GM19240 (cell line): ENCODE results near the gene CDK11A.
"Not testable (repeated sequence)": the region's sequence is repeated elsewhere in the genome, so short reads cannot be mapped to it uniquely, and the experiment has no call there.

ENCODE experiments used
- DNase-seq: peaks from one replicate; pipeline ENCODE4 v3.0.0; 2011; ENCODE audit warnings: low spot score; ENCODE audit not compliant: insufficient read length

CDK11A gene

DNA sequence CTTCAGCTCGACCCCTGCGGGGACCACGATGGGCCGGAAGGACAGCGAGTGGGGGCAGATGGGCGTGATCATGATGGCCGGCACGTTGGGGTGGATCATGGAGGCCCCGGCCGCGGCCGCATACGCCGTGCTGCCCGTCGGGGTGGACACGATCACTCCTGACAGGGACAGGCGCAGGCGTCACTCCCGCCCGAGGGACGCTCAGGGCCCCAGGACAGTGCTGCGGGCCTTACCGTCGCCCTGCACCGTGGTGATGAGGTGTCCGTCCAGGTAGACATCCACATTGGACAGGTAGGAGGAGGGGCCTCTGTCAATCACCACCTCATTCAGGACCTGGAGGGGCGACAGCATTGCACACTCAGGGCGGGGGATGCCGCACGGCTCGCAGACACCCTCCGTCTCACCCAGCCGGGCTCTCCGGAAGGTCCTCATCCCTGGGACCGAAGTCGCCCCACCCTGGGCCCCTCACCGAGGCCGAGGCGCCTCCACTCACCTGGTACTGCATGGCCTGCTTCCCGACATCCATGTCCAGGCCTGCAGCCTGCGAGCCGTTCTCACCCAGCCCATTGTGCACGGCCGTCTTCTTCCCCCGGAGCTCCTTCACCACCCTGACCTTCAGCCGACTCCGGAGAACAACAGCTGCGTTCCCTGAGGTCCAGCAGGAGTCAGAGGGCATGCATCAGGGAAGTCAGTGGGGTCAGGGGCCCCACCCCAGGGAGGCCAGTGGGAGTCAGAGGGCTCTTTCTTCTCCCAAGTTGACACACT, 30.1 kb upstream of the CDK11A start:
- no peak for DNase-seq

DNA sequence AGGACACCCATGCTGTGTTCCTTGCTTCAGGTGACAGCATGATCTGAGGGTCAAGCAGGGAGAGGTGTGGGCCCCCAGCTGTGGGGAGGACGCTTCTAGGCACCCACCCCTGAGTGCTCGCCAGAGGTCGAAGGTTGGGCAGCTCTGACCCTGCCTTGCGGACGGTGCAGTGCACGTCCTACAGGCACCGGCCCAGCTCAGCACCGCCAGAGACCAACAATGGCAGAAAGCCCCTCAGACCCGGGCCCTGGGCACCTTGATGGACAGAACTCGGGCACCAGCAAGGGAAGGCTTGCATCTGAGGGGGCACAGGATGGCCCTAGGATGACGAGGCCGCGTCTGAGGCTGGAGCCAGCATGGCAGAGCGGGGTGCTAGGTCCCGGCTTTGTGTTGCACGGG, 29.4 kb upstream of the CDK11A start:
- no peak for DNase-seq

DNA sequence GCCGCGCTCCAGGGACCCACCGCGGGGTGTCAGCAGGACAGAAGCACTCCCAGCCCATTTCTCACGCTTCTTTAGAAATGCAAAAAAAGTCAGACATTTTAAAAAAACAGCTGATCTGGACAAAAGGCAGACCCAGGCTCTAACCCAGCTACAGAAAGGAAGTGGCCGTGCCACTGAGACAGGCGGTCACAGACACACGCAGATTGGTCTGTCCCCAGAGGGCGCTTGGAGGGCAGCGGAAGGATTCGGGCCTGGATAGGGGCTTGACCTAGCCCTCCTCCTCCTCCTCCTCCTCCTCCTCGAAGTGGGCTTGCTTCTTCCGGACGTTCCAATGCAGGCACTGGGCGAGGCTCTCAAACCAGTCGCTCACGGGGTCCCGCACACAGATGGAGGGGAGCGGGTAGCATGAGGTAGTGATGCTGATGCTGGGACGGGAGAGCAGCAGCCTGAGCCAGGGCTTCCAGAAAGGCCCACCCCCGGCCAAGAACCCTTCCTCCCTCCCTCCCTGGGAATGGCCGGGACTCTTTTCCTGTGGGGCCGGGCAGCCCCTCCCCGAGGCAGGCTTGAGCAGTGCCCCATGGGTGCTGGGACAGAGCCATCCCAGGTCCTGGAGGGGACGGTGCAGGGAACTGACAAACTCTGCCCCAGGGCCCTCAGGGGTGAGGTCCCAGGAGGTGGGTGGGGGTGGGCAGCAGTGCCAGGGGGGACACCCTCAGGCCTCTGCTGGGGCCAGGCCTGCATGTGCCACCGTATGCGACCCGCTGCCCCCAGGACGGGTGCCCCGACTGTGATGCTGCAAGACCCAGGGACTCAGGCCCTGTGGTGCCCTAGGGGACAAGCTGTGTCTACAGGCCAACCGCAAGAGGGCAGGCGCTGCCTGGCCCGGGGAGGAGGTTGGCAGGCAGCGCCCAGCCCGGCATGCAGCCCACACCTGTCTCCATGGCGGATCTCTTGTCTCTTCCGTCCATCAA, 28.8 kb upstream of the CDK11A start:
- DNase-seq: no peak

DNA sequence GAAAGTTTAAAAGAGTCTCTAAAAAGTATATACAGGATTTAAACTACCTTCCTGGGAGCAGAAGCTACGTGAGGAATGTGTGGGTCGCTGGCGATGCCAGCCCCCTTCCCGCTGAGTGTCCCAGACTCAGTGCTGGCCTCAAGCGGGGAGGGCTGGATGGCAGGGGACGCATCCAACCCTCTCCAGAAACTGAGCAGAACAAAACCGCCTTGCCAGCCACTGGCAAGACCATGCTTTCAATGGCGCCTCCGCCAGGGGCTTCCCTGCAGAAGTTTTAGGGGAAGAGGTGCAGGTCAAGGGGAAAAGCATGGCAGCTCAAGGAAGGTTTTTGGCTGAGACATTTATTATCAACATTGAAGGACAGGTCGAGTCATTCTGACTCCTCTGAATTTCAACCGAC, 28.0 kb upstream of the CDK11A start:
- no peak for DNase-seq

DNA sequence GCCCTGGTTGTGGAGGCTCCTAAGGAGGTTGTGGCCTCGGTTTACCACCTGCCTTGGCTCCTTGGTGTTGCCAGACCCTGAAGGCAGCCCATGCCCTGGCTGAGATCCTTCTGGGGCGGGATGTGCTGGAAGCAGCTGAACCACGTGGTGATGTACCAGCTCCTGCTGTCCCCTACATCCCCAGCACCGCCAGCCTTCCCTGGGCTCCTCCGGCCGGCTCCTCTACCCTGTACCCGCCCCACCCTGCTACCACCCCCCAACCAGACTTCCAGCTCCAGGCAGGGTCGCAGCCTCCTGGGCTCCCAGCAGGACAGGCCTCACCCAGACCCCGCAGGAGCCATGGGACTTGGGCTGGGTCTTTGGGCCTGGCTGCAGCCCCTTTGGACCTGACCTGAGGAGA, 25.8 kb upstream of the CDK11A start:
- not testable (repeated sequence) for DNase-seq

DNA sequence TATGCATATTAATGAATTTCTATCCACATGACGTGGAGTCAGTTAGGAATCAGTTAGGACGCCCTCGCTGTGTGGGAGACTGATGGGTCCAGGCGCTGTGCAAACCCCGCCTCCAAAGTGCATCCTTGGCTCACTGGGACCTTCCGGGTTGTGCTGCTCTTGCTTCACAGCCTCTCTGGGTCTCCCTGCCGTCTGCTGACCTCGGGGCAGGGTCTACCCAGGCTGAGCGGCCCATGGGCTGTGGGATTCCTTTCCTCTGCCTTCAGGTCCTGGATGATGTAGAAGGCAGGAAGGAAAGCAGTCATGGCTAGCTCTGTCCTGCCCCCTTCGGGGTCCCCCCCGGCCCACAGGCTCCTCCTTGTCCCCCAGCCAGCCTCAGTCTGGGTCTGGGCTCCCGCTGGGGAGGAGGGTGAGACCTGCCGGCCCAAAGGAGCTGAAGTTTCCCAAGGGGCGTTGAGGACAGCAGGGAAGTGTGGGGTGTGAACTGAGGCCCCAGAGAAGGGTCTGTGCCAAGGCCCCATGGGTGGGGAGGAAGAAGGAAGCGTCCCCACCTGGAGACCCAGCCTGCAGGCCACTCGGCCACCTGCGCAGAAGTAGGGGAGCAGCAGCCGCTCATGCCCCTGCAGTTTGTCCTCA, 24.6 kb upstream of the CDK11A start:
- DNase-seq: no peak

DNA sequence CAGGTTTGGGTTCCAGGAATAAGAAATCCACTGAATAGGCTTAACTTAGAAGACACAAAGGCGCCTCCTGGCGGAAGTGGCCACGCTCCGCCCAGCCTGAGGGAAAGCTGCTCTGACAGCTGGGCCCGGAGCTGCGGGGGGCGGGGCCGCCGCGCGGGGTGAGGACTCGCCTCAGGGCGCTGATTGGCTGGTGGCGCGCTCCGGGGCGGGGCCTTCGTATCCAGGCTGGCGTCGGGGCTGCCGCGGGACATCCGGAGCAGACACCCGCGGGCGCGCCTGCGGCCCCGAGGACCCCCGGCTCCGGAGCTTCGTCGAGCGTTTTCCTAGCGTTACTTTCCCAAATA, 22.4 kb upstream of the CDK11A start:
- not testable (repeated sequence) for DNase-seq

DNA sequence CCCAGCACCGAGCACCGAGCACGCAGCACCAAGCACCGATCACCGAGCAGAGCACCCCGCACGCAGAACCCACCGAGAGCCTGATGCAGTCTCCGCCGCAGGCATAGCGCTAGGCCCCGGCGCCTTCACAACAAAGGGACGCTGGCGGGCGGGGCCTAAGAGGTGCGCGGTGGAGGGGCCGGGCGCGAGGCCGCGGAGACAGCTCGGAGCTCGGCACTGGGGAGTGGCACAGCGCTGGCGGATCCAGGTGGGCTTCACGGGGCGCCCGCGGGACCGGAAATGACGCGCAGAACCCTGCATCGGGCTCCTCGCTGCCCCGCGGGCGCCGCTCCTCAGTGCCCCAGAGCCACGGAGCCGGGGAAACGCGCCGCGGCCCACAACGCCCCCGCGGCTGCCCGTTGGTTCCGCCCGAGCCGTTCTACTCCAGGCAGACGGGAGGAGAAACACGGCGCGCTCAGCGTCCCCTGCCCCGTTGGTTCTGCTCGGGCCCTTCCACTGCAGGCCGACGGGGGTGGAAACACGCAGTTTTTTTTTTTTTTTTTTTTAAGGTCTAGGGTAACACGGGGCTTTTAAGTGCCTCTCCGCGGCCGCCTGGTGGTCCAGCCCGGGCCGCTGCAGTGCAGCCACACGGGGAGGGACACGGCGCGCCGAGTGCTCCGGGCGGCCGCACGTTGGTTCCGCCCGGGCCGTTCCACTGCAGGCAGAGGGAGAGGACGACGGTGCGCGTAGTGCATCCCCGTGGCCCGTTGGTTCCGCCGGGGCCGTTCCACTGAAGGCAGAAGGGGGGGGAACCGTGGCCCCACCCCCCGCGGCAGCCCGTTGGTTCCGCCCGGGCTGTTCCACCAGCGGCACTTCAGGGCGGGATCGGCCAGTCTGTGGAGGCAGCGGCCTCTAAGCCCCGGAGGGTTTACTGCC, 21.8 kb upstream of the CDK11A start:
- DNase-seq: not testable (repeated sequence)

DNA sequence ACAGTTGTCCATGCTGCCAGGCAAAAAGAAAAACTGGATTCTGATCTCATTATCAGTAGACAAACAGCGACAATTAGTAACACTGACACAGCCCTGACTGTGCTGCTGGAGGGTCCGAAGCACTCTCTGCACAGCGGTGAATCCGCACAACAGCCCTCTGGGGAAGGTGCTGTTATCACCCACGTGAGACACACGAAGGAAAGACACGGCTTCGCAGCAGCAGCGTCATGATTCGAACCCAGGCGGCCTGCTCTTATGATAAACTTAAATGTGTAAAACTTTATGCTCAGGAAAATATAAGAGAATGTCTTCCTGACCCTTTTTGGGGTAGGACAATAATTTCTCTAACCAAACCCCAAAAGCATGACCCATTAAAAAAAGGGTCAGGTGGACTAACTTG, 18.4 kb upstream of the CDK11A start:
- not testable (repeated sequence) for DNase-seq

DNA sequence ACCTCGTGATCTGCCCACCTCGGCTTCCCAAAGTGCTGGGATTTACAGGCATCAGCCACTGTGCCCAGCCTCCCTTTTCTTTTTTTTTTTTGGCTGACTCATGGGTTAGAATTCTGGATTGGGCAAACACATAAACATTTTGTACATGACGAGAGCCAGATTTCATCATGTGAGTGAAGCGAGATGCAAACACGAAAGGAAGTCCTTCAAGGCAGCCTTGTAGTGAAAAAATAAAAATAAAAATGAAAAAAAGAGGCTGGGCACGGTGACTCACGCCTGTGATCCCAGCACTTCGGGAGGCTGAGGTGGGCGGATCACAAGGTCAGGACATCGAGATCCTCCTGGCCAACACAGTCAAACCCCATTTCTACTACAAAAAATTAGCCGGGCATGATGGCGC, 16.9 kb upstream of the CDK11A start:
- DNase-seq: not testable (repeated sequence)

DNA sequence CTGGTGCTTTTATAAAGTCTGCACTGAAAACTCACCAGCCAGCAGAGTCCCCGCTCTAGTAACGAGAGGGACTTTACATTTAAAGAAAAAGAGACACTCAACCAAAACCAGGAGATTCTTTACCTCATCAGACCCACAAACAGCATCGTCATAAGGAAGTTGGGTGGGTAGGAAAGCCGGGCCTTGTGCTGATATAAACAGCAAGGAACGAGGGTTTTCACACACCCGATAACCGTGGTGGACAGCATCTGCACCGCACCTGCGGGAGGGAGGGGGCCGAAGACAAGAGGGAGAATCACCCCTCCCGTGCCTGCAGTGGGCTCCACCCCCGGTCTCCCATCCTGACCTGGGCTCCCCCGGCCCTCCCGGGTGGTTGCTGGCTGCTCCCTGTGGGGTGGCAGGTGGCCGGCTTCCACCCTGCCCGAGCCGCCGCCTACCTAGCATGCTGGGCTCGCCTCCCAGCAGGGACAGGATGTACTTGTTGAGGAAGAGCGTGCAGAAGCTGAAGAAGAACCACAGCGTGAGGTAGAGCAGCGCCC, 14.7 kb upstream of the CDK11A start:
- not testable (repeated sequence) for DNase-seq

DNA sequence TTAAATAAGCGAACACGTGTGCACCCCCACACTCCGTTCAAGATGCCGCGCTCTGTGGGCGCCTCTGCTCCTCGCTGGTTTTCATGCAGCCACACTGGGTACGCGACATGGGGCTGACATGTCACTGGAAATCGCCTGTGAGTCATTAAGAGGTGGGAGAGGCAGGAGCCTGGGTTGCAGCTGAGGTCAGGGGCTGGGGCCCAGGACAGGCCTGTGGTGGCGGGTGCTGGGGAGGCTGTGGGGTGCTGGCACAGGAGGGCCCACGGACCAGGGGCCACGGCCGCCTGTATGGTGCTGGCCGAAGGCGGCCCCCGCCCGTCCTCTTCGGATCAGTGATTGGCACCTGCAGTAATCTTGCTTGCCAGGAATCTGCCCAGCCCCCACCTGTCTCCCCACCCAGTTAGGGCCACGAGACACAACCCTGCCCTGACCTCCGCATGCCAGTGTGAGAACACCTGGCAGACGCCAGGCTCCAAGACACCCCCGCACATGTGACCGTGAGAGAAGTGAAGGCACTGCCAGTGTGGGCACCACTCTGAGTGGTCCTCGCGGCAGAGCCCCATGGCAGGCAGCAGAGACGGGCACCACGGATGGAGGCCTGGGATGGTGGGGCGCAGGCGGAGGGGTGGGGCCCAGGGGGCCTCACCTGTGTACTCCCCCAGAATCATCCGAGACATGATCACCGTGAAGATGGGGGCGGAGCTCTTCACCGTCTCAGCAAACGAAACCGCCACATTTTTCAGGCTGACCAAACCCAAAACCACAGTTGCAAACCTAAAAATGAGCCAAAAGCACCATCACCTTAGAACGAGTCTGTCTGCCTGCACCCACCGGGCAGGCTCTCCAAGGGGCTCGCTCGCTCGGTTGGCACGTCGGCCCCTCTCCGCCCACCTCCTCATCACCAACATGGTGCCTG, 13.8 kb upstream of the CDK11A start:
- not testable (repeated sequence) for DNase-seq

DNA sequence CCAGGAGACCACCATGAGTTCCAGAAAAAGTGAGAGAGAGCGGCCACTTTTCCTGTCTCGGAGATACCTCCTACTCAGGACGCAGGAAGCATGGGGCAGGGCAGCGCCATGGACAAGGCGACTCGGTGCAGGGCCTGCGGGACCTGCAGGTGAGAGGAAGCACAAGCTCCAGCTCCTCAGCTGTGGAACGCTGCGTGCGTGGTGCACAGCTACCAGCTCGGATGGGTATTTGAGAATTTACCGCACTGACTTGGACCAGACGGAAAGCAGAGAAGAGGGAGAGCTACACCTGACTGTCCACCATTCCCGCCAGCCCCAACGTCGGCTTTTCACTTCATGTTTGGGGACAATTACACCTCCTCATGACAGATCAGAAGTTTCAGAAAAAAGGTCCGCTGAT, 8.2 kb upstream of the CDK11A start:
- no peak for DNase-seq

DNA sequence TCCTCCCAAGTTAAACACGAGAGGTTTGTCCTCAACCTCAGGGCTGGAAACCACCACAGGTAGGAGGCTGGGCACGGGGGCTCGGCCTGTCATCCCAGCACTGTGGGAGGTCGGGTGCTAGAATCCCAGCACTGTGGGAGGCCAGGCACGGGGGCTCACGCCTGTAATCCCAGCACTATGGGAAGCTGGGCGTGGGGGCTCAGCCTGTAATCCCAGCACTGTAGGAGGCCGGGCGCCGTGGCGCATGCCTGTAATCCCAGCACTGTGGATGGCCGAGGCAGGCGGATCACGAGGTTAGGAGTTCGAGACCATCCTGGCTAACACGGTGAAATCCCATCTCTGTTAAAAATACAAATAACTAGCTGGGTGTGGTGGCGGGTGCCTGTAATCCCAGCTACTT, 6.7 kb upstream of the CDK11A start:
- no peak for DNase-seq

DNA sequence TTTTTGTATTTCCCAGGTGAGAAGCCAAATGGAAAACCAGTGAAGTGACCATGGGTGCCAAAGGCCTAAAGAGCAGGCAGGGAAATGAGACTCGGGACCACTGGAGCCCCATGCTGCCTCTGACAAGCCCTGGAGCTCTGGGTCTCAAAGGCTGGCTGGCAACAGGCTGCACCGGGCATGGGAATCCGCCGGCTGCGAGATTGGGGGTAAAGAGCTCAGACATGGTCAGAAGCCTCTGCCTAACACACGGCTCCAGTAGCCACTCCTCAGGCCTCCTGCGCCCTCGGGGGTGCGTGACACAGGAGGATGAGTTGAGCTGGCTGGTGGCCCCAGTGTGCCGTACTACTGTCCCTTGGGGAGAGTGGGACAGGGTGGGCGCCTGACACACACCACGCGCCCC, 6.1 kb upstream of the CDK11A start:
- DNase-seq: not testable (repeated sequence)

DNA sequence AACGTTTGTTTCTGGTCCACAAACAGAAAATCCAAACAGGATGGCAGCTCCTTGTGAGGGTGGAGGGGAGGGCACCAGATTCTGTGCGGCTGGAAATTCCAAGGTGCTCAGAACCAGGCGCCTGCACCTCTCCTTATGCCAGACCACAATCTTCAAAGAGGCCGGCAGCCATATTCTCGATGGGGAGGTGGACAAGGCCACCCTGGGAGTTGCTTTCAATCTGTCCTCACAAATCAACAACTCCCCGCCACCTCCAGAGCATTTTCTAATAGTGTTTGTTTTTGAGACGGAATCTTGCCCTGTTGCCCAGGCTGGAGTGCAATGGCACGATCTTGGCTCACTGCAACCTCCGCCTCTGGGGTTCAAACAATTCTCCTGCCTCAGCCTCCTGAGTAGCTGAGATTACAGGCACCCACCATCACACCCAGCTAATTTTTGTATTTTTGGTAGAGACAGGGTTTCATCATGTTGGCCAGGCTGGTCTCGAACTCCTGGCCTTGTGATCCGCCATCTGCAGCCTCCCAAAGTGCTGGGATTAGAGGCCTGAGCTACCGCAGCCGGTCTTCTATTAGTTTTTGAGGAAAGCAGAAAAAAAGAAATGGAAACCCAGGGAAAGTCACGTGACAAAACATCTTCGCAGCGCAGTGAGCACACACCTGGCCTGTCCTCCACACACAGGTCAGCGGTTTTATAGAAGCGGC, 5.1 kb upstream of the CDK11A start:
- not testable (repeated sequence) for DNase-seq

DNA sequence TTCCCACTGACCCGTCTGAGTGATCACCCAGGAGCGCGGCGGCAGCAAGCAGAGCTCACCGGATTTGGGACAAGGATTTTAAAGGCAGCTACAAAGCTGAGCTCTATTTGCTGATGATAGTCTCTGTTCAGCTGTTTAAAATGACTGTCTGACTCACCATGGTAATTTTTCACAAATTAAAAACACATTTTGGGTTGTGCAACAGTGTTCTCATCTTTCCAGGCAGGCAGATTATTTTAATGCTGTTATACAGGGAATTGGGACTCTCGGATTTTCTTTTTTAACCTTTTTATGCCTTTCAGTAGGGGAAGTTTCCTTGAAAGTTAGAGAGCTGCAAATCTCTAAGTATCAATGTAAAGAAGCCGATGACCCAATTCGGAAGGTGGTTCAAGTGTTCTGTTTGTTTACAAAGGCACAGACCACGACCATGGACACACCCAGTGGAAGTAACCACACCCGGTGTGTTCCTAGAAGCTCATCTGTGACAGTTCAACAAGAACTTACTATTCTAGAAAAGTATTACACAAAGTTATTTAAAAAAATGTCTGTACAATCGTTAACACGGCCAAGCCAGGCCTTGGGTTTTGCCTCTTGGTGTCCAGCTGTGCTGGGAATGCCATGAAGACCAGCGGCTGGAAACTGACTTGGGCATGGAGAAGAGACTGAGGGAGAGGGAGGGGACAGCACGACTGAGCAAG, 4.3 kb upstream of the CDK11A start:
- not testable (repeated sequence) for DNase-seq

DNA sequence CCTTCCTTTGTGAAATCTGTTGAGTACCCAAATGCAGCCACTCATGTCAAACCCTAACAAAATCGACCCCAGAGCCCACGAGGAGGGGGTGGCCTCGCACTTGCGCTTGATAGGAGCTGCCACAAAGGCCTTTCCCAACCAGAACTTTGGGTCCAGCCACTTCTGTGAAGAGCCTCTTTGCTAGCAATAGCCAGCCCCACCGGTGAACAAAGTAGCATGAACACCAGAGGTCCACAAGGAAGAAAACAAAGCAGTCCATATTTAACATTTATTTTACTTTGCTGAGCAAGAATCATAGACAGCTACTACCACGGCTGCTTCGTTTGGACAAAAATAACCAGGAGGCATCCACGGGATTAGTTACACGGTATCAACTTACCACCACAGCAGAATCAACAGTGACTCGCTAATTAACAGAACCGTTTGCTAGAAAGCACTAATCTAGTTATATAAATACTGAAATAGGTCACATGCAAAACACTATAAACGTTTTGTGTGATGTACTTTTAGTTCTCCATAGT, 3.0 kb upstream of the CDK11A start:
- DNase-seq: not testable (repeated sequence)
